GM21619 (cell line): ENCODE measurements around the gene SLC39A8.
"Not testable (repeated sequence)": the region's sequence is repeated elsewhere in the genome, so short reads cannot be mapped to it uniquely, and the experiment has no call there.

Experiments used
- ATAC-seq: cut with Tn5 transposase; IDR thresholded peaks from one replicate; pipeline ENCODE4 v1.9.1; 2021; ENCODE audit not compliant: unreplicated experiment

SLC39A8 gene

DNA sequence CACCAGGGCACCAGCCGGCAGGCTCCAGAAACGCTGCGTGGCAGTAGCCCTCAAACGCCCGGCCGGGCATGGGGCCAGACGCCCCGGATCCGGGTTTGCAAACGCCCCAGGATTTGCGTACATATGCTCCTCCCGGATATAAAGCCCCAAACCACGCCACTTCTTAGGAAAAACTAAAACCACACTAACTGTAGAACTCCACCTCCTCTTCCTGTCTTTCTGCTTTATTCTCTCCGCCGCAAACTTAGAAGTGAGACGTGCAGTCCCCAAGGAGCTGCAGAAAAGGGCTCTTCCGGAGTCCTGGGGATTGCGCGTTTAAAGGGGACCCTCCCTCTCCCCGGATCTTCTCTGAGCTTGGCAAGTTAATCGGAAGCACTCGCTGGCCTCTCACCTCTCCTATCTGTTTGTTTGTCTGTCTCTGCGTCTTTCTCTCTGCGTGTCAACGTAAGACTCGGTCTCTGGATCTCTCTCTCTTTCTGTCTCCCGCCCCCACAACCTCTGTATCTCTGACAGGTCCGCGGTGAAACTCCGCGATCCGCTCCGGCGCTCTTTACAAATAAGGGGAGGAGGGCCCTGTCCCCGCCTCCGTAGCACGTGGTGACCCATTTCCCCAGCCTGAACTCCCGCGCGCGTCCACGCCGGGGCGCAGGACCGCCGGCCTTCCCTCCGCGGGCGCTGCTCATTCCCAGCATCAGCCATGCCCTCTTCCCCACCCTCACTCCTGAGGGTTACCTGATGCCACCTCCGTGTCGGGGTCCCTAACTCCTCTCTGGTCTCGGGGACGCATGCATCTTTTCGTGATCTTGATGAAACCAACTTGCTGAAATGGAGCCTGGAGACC is at the start of gene SLC39A8:
Gene SLC39A8 (minus strand): TSS at position 529 of the 841 bp plus-strand sequence. CDS start 820 bp downstream, outside the sequence.
- peak; percentile 82 for ATAC-seq

DNA sequence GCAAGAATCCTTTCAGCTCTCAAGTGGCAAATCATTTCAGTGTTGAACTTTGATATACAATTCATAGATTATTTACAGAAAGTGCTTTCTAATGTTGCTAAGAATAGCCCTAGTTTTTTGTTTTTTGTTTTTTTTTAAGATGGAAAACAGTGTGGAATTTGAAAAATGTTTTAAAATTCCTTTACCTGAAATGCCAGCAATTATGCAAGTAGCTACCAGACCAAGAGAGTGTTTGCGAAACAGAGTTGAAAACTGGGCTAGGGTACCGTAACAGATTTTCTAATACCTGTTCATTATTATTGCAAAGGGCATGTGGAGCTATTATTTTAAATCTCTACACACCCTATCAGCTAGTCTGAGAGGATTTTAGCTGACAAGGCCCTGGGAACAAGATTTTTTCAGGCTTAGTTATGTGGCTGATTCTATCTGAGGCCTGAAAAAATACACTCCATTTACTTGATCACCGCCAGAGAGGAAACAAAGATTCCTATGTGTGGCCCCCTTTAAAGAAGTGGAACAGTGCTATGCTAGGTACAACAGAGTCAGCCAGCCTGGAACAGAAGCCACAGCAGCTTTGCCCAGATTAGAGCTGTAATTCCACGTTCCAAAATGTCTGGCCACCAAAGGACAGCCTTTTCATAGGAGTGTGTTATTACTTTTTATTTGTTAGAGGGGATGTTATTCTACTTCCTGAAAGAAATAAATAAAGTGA is 46.9 kb upstream of the SLC39A8 start:
- no peak for ATAC-seq

DNA sequence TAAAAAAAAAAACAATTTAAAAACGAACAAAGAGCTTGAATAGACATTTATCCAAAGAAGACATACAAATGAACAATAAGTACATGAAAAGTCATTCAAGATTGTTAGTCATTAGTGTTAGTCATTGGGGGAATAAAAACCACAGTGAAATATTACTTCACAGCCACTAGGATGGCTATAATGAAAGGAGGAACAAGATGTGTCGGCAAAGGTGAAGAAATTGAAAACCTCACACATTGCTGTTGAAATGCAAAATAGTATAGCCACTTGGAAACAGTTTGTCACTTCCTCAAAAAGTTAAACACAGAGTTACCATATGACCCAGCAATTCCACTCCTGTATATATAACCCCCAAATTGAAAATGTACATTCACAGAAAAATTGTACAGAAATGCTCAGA is 45.2 kb upstream of the SLC39A8 start:
- peak; percentile 96 for ATAC-seq

DNA sequence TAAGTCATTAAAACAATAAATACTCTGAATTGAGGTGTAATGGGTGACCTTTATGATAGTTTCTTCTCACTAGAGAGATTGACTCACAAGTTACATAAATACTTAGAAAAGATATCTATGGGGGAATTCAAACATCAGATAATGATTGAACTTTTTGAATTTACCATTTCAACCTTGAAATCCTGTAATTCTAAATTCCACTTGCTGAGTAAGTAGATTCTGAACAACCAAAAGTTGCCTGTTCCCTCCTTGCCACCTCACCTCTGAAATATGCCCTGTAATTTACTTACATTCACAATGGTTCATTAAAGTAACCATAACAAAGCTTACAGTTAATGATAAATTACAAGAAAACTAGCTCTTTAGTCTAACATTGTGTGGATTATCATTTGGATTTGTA is 43.3 kb upstream of the SLC39A8 start:
- no peak for ATAC-seq

DNA sequence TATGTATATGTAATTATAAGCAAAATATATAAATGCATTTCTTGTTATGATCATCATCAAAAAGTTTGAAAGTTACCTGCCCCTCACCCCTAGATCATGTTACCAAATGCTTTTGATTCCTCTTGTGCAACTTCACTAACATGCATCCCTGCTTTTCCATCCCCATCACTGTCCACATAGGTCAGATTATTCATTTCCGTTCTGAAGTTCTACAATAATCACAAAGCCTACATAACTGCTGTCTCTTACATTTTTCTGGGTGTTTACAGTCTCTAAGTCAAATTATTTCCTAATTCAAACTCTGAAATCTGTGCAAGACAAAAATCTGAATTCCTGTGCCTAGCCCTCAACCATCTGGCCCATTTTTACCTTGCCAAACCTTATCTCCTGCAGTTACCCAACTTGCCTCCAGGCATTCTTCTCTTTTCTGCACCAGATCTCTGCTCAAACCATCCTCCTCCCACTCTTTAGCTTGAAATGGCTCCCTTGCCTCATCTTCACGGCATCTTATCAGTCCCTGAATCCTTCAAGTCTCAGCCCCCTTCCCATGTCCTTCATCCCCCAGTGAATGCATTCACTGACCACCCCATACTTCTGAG is 42.4 kb upstream of the SLC39A8 start:
- no peak for ATAC-seq

DNA sequence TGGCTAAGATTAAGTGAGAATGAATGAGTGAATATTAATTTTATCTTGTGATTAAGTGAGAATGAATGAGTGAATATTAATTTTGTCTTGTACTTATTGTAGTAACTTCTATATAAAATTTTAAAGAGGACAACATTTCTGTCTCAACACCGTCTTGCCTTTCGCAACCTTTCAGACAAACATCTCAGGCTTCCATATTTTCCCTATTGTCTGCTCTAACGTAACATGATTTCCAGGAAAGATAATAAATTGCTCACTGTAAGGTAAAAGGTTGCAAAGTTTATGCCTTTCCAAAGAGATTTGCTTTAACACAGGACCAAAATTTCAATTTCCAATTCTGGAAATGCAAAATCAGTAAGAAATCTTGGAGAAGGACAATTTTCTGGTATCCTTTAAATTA is 41.7 kb upstream of the SLC39A8 start:
- no peak for ATAC-seq

DNA sequence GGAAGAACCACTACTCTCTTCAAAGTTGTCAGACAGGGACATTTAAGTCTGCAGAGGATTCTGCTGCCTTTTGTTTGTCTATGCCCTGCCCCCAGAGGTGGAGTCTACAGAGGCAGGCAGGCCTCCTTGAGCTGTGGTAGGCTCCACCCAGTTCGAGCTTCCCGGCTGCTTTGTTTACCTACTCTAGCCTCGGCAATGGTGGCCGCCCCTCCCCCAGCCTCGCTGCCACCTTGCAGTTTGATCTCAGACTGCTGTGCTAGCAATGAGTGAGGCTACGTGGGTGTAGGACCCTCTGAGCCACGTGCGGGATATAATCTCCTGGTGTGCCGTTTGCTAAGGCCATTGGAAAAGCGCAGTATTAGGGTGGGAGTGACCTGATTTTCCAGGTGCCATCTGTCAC is 35.0 kb upstream of the SLC39A8 start:
- not testable (repeated sequence) for ATAC-seq

DNA sequence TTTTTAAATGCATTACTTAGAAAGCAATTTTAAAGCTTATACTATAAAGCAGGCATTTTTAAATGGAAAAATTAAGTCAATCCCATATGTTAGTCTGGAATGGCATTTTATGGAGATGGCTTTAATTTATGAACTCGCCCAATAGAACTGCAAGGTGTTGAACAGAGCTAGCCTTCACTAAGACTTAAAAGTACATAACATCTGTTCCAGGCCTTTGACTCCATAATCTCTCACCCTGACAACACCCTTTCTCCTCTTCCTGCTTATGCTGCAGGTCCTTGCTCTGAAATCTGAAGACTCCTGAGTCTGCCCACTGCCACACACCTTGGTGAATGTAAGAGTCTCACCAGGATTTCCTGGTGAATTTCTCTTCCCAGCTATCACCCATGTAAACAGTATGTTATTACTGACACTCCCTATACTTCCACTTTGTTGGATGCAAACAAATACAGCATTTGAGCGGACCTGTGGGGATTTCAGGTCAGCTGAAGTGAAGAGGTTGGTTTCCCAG is 17.7 kb upstream of the SLC39A8 start:
- no peak for ATAC-seq

DNA sequence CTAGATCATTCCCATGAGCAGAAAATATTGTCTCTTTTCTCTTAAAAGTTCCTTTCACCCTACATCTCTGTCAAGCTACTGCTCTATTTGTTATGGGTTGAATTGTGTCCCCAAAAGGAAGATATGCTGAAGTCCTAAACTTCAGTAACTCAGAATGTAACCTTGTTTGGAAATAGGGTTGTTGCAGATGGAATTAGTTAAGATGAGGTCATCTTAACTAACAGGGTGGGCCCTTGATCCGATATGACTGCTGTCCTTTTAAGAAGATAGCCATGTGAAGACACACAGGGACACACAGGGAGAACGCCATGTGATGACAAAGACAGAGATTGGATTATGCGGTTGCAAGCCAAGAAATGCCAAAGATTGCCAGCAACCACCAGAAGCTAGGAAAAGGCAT is 12.8 kb upstream of the SLC39A8 start:
- ATAC-seq, result no peak

DNA sequence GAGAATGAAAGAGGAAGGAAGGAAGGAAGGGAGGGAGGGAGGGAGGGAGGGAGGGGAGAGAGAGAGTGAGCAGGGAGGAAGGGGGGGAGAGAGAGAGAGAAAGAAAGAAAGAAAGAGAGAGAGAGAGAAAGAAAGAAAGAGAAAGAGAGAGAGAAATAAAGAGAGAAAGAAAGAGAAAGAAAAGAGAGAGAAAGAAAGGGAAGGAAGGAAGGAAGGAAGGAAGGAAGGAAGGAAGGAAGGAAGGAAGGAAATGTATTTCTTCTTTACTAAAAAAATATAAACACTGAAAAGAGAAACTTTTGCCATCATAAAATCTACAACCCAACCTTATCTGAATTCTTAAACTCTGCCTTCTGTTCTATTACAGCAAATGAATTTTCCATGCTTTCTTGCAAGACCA is 12.4 kb upstream of the SLC39A8 start:
- not testable (repeated sequence) for ATAC-seq

DNA sequence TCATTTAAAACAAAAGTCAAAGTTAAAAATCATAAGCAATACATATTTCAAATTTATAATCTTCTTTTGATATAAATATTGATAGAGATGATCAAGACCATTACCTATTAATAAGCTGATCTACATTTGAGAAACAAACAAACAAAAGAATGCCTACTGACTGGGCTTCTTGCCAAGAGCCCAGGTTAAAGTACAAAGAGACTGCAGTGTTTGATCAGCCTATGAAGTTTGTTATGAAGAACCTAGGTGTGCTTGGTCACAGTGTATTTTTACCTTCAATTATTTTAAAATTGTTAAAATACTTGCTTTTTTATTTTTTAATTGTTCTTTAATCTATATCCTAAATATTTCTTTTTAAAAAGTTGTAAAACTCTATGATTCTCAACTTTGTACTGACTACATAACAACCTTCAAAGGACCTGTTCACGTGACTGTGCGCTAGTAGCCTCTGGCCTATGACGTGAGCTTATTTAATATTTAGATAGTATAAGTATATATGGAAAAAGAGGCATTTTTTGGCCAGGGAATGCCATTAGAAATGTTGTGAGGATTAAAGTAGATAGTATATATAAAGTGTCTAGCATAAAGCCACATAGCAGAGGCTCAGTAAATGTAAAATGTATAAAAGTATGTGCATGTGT is 11.4 kb upstream of the SLC39A8 start:
- no peak for ATAC-seq

DNA sequence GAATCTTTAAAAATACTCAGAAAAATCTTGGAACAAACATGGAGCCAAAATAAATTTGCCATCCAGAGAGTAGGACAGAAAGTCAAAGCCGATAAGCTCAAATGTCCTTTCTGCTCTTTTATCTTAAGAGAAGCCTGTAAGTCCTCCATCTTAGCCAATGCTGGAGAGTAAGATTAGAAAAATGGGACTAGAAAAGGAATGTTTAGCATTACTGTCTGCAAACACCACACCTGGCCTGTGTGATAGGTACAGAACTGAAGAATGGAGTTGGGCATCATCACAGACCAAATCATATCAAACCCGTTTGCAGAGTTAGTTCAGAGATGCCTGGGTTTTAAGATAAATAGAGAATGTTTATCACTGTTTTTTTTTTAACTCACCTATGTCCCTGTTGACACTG is 10.5 kb upstream of the SLC39A8 start:
- no peak for ATAC-seq

DNA sequence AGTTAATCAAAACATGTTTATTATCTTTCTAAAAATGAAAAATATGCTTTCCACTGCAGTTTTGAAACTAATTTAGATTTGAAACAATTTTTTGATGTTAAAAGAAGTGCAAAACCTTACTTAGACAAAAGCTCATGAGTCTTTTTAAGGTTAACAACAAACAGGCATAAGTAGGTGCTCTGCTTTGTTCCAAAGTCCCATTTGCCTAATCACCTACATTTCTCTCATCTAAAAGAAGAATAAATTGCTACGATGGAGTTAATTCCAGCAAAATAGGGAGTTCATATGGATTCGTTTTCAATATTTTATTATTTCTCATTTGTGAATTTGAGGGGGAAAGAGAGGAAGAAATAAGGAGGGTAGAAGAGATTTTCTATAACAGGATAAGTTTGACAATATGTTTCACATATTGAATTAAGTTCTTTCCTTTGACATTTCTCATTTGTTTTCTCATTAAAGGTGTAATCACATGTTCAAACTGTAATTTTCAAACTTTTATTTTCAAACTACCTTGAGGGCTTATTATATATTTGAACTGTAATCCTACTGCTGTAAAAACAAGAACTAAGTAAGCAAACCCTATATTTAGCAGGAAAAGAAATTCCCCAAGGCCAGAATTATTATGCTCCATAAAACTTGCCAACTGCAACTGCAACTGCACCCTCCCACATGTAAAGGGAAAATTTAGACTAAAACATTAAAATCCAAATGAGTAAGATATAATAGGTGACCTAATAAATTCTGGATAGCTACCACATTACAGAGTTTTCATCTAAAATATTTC is 9.6 kb upstream of the SLC39A8 start:
- ATAC-seq, result no peak

DNA sequence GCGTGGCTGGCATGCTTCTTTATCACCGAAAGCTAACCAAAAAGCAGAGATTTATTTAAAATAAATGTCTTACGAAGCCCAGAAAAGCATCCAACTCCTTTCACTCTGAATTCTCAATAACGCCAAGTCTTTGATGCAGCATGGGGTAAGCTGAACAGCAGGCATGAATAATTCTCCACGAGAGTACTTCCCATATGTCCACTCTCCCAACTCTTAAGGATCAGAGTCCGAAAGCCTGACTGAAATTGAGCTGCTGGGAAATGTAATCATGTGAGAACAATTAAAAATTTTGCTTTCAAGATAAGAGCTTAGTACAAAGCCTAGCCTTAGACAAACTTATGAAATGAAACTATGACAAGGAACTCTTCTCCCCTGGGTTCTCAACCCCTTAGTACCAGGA is 7.5 kb upstream of the SLC39A8 start:
- ATAC-seq, result no peak

DNA sequence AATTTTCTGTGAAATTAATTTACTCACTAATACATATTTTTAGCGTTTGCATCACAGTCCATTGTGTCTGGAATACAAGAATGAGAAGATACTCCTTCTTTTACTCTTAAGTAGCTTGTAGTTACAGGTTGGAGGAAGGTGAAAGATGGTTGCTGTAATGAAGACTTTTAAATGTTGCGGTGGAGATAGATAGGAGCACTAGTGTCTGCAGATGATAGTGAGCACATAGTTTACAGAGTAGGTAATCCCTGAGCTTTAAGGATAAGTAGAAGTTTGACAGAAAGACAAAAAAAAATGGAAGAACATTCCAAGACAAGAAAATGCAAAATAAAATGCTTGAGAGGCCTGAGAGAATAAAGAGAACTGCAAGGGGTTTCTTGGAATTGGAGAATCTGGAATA is 5.4 kb upstream of the SLC39A8 start:
- ATAC-seq, result no peak

DNA sequence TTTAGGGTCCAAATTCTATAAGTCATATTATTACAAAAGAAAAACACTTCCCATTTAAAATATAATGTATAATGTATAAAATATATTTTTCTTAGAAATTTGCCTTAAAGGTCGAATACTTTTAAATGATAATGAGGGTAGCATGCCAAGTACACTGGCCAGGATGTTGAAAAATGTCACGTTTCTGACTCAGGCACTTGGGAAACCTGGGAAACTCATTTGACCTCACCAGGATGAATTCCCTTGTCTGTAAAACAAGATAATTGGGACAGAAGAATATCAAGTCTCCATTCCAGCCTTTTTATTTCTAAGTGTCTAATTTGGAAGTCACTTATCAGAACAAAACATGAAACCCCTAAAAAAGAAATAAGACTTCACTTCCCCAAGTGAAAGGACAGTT is 3.4 kb upstream of the SLC39A8 start:
- no peak for ATAC-seq

DNA sequence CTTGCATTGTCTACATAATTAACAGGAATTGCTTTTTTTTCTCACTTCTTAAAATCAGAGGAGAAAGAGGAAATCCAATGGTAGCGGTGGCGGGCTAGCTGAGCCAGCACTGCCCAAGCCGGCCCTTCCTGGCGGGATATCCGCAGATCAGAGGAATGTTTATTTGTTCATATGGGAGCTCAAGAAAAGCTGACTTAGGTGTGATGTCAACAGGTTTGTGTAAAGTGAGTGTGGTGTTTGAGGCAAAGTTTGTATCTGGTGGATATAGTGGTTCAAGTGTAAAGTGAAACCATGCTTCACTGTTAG is 466 bp upstream of the SLC39A8 start:
- ATAC-seq, result no peak

DNA sequence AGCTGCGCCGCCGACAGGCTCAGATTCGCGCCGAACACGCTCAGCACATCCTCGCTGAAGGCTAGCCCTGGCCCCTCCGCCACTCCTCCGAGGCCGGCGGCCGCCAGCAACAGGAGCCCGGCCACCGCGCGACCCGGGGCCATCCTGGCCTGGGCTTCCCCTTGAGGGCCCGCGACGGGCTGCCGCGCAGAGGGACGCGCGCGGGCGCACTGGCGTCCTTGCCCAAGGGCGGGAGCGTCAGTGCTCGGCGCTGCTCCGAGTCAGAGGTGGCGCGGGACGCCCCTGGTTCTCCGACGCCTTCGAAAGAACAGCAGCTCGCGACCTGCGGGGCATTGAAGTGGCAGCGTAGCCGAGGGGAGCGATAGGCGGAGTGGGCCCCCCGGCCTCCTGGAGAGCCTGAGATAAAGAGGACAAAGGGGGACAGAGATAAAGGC is 745 bp downstream of the SLC39A8 start:
- ATAC-seq, result peak; percentile 36

DNA sequence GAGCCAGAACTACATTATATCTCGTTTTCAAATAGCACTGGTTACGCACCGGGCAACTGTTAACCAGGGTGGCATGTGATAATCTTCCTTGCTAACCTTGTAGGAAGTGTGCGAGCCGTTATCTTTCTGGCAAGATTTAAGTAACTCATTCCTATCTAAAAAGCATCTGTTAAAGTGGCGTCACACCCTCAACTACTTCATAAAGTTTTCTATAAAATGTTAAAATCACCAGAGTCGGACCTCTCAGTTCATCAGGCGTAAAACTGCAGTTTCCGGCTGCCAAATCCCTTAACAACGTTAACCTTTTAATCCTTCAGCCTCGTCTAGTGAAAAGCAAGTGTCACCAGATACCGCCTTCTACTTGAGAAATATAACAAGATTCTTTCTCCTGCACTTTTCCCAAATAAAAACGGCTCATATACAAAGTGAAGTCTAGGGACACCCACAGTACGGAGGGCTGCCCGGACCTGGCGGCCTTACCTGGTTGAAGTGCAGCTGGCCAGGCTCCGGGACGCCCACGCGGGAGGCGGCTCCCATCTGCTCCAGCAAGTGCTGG is 1.2 kb downstream of the SLC39A8 start:
- ATAC-seq, result peak; percentile 30

DNA sequence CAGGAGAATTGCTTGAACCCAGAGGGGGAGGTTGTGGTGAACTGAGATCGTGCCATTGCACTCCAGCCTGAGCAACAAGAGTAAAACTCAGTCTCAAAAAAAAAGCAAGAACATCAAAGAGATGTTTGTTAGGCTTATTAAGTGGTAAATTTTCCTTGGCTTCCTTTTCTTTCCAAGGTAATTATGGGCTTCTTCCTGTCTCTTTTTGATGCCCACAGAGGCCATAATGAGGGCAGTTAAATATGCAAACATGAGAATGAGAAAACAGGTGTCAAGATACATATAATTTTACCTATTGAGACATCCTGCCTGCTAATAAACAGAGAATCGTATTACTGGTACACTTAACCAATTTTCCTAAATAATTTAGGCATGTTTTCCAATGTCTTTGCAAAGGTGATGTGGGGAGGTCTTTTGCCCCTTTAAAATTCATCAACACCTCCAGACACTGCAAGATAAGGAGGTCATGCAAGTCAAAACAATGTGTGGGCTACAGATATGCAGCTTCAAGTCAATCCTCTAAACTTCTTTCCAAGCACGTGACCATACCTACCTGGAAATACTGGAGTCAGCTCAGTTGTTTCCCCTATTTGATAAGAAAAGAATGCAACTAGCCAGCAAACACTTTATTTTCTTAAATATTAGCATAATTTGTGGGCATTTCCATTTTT is 2.7 kb downstream of the SLC39A8 start:
- no peak for ATAC-seq
